Putamen (tissue), 1 donor: ENCODE measurements around the gene FSD1L.
"Not testable (repeated sequence)": the region's sequence is repeated elsewhere in the genome, so short reads cannot be mapped to it uniquely, and the experiment has no call there.

ENCODE experiments used
- DNase-seq: peaks from one replicate; pipeline ENCODE4 v3.0.0-alpha.2; 2016; ENCODE audit warnings: low spot score

The FSD1L gene

DNA sequence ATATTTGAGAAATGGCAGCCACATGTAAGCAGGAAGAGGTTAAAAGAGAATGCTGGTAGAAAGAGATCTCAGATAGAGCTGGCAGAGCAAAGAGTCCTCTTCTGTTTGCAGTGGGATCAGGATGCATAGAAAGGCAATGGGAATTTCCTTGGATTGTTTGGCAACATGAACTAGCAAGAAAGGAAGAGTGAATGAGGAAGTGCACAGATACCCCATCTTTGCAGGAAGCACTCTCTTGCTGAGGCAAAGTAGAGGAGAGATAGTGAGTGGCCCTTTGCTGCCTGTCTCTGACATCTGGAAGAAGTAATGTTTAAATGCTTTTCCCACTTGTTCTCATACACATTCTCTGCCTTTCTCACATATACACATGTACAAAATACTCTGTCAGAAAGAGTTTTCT is 124.6 kb downstream of the FSD1L start:
- DNase-seq, result no peak

DNA sequence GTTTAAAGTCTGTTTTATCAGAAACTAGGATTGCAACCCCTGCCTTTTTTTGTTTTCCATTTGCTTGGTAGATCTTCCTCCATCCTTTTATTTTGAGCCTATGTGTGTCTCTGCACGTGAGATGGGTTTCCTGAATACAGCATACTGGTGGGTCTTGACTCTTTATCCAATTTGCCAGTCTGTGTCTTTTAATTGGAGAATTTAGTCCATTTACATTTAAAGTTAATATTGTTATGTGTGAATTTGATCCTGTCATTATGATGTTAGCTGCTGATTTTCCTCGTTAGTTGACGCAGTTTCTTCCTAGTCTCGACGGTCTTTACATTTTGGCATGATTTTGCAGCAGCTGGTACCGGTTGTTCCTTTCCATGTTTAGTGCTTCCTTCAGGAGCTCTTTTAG is 132.1 kb downstream of the FSD1L start:
- DNase-seq, result not testable (repeated sequence)

DNA sequence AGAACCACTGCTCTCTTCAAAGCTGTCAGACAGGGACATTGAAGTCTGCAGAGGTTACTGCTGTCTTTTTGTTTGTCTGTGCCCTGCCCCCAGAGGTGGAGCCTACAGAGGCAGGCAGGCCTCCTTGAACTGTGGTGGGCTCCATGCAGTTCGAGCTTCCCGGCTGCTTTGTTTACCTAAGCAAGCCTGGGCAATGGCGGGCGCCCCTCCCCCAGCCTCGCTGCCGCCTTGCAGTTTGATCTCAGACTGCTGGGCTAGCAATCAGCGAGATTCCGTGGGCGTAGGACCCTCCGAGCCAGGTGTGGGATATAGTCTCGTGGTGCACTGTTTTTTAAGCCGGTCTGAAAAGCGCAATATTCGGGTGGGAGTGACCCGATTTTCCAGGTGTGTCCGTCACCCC is 133.7 kb downstream of the FSD1L start:
- not testable (repeated sequence) for DNase-seq

DNA sequence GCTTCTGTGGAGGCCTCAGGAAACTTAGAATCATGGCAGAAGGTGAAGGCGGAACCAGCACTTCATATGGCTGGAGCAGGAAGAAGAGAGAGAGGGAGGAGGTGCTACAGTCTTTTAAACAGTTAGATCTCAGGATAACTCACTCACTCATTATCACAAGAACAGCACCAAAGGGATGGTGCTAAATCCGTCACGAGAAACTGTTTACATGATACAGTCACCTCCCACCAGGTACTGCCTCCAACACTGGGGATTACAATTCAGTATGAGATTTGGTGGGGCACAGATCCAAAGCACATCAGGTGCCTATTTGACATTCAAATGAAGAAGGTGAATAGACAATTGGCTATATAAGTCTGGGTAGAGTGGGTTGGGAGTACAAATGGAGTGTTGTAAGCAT is 145.3 kb downstream of the FSD1L start:
- no peak for DNase-seq
